PC-9 (cell line): ENCODE results near the gene NYAP2.

Experiments used
- EZH2 ChIP-seq: fragments of 200-600 bp; sonication (generic); IDR thresholded peaks from 2 replicates; pipeline ENCODE4 v1.8.0; 2017; ENCODE audit warnings: antibody characterized with exemption, low read depth
- TF ChIP-seq, protein P1 (sequence below): fragments of 200-600 bp; sonication (generic); conservative IDR thresholded peaks from 2 replicates; pipeline ENCODE4 v1.6.1; 2017; ENCODE audit warnings: mixed run types, antibody characterized with exemption, mild to moderate bottlenecking, moderate library complexity

GRCh38 chr2:225462417-225462816, 62.9 kb downstream of the NYAP2 start:
- TF ChIP-seq, protein P1, sequence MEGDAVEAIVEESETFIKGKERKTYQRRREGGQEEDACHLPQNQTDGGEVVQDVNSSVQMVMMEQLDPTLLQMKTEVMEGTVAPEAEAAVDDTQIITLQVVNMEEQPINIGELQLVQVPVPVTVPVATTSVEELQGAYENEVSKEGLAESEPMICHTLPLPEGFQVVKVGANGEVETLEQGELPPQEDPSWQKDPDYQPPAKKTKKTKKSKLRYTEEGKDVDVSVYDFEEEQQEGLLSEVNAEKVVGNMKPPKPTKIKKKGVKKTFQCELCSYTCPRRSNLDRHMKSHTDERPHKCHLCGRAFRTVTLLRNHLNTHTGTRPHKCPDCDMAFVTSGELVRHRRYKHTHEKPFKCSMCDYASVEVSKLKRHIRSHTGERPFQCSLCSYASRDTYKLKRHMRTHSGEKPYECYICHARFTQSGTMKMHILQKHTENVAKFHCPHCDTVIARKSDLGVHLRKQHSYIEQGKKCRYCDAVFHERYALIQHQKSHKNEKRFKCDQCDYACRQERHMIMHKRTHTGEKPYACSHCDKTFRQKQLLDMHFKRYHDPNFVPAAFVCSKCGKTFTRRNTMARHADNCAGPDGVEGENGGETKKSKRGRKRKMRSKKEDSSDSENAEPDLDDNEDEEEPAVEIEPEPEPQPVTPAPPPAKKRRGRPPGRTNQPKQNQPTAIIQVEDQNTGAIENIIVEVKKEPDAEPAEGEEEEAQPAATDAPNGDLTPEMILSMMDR, result no peak
- no peak for TF ChIP-seq EZH2
